Natural killer cell treated with Interleukin-12 subunit alpha and Interleukin-12 subunit beta and Interleukin-15 and Interleukin-18, amount 100 ng/mL, for 72 hours (primary cell): ENCODE results near the gene KCNQ1. TPM values are rescaled to one million over a fixed set of nuclear protein-coding genes. Genes with fewer than 3 reads are reported as not detected.
A peak's percentile ranks its signal among the peaks of the same experiment; 100 is the strongest.

Source experiments
- ATAC-seq, 2 donors: fragments of 150-1000 bp; cut with Tn5 transposase in 1 of 2; sonication (Bioruptor Pico), chemical (Tn5 transposase) in 1 of 2; 2 replicates each; pipeline ENCODE4 v1.10.0; 2021
- DNase-seq: peaks from one replicate; pipeline ENCODE4 v3.0.0; 2022; ENCODE audit warnings: low spot score
- H3K27ac Mint-ChIP-seq, 2 donors: 1 replicate in 1 of 2; 2 replicates in 1 of 2; pipeline ENCODE4 v1.8.0; 2022; ENCODE audit warnings: mixed read lengths in 2 of 2, mild to moderate bottlenecking in 1 of 2, moderate library complexity in 1 of 2
- H3K27me3 Mint-ChIP-seq, 2 donors: 1 replicate in 1 of 2; 2 replicates in 1 of 2; pipeline ENCODE4 v1.8.0; 2022; ENCODE audit warnings: mixed read lengths in 2 of 2
- H3K36me3 Mint-ChIP-seq: one replicate; pipeline ENCODE4 v1.8.0; 2022; ENCODE audit warnings: mixed read lengths
- H3K4me1 Mint-ChIP-seq, 2 donors: 1 replicate in 1 of 2; 2 replicates in 1 of 2; pipeline ENCODE4 v1.8.0; 2022; ENCODE audit warnings: low read depth in 2 of 2, mixed read lengths in 2 of 2, mild to moderate bottlenecking in 1 of 2
- H3K4me3 Mint-ChIP-seq: one replicate; pipeline ENCODE4 v1.8.0; 2022; ENCODE audit warnings: mixed read lengths
- H3K9me3 Mint-ChIP-seq: 2 replicates; pipeline ENCODE4 v1.8.0; 2022; ENCODE audit warnings: mixed read lengths
- total RNA-seq, 2 donors: library from RNA; stranded (reverse); gene quantifications; one replicate each; pipeline ENCODE4 v1.2.3, GENCODE V29; 2022

Gene KCNQ1
- total RNA-seq, 2 donors from 2014 or later = 0.19 to 1.4 TPM

GRCh38 chr11:2577031-2577990 lies 132.5 kb downstream of the KCNQ1 start:
- Mint-ChIP-seq H3K27me3 (no peaks in the 10 kb centered on the region), H3K27ac (no peak overlapping the region), H3K4me3 (no peak overlapping the region), H3K4me1 (no peaks in the 10 kb centered on the region), H3K9me3 (no peaks in the 10 kb centered on the region), H3K36me3 (no peaks in the 10 kb centered on the region)
- DNase-seq = peak; percentile 57
- no peak for ATAC-seq

- Mint-ChIP-seq H3K9me3 (no peaks in the 10 kb centered on the region), H3K4me1 (no peaks in the 10 kb centered on the region), H3K27me3 (no peaks in the 10 kb centered on the region), H3K27ac (no peak overlapping the region), H3K4me3 (no peak overlapping the region), H3K36me3 (no peaks in the 10 kb centered on the region)
- ATAC-seq (no peak), DNase-seq (peak; percentile 49)
Measured at GRCh38 chr11:2577991-2578928, 133.5 kb downstream of the KCNQ1 start.

DNA sequence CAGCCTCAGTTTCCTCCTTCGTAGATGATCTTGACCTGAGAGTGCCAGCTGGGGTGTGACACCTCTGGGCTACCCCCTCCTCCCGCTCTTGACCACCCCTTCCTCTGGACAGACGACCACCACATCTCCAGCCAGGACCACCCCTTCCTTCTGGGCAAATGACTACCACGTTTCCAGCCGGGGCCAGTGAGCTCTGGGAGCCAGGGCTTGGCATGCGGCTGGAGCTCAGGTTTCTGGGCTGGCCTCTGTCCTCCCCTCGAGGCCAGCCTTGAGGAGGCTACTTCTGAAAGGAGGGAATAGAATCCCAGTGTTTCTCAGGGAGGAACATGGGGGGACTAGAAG lies 134.1 kb downstream of the KCNQ1 start:
- Mint-ChIP-seq H3K4me1 (no peaks in the 10 kb centered on the region), H3K27ac (no peak overlapping the region), H3K36me3 (no peaks in the 10 kb centered on the region), H3K27me3 (no peaks in the 10 kb centered on the region), H3K9me3 (no peaks in the 10 kb centered on the region), H3K4me3 (no peak overlapping the region)
- no peak for ATAC-seq
- no peak for DNase-seq

GRCh38 chr11:2579315-2580060 lies 134.7 kb downstream of the KCNQ1 start:
- ATAC-seq (no peak), DNase-seq (peak; percentile 53)
- Mint-ChIP-seq H3K27ac (no peak overlapping the region), H3K4me1 (no peaks in the 10 kb centered on the region), H3K9me3 (no peaks in the 10 kb centered on the region), H3K4me3 (no peak overlapping the region), H3K36me3 (no peaks in the 10 kb centered on the region), H3K27me3 (no peaks in the 10 kb centered on the region)

GRCh38 chr11:2580061-2580421 lies 135.2 kb downstream of the KCNQ1 start:
- Mint-ChIP-seq H3K27ac (no peak overlapping the region), H3K9me3 (no peaks in the 10 kb centered on the region), H3K36me3 (no peaks in the 10 kb centered on the region), H3K4me3 (no peak overlapping the region), H3K4me1 (no peaks in the 10 kb centered on the region), H3K27me3 (no peaks in the 10 kb centered on the region)
- no peak for DNase-seq
- ATAC-seq = no peak

- H3K27ac Mint-ChIP-seq = no peak overlapping the region
- H3K36me3 Mint-ChIP-seq = no peaks in the 10 kb centered on the region
- no peaks in the 10 kb centered on the region for H3K27me3 Mint-ChIP-seq
- no peak for ATAC-seq
- H3K4me1 Mint-ChIP-seq = no peaks in the 10 kb centered on the region
- H3K4me3 Mint-ChIP-seq = no peak overlapping the region
- peak; percentile 53 for DNase-seq
- no peaks in the 10 kb centered on the region for H3K9me3 Mint-ChIP-seq
Measured at GRCh38 chr11:2580571-2581001, 135.8 kb downstream of the KCNQ1 start.

DNA sequence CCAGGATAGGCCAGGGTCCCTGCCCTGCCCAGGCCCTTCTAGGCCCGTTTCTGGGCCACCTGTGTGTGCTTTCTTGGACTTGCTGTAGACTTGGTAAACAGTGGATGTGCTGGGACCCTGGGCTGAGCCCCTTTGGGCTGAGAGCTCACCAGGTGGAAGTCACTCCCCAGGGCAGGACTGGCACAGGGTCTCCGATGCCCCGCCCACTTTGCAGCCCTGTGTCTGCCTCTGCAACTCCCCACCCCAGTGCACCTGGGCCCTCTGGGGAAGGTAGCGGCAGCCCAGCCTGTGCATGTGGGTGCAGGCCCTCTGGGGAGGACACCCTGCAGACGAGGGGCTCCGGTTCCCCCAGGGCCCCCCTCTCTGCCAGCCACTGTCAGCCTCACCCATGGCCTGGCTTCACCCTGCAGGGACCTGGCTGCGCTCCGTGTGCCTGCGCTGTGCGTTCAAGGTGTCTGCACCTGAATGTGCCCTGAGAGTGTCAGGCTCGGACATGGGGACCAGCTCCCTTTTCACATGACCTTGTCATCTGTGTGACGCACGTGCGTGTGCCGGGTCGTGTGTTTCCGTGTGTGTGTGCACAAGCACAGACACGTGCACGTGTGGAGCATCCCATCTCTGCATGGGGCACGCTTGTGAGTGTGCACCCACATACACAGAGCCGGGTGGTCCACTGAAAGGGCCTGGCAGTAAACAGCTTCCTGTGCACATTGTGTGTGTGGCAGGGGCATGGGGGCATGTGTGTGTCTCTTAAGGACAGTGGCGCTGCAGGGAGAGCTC lies 136.5 kb downstream of the KCNQ1 start:
- Mint-ChIP-seq H3K36me3 (no peaks in the 10 kb centered on the region), H3K27ac (no peak overlapping the region), H3K4me1 (no peaks in the 10 kb centered on the region), H3K27me3 (no peaks in the 10 kb centered on the region), H3K4me3 (no peak overlapping the region), H3K9me3 (no peaks in the 10 kb centered on the region)
- DNase-seq = peak; percentile 48
- no peak for ATAC-seq

- H3K27ac Mint-ChIP-seq = no peak overlapping the region
- no peaks in the 10 kb centered on the region for H3K4me1 Mint-ChIP-seq
- DNase-seq = peak; percentile 59
- no peaks in the 10 kb centered on the region for H3K9me3 Mint-ChIP-seq
- H3K27me3 Mint-ChIP-seq = no peaks in the 10 kb centered on the region
- H3K4me3 Mint-ChIP-seq = no peak overlapping the region
- H3K36me3 Mint-ChIP-seq = no peaks in the 10 kb centered on the region
- no peak for ATAC-seq
Measured at GRCh38 chr11:2581931-2582350, 137.1 kb downstream of the KCNQ1 start.

- Mint-ChIP-seq H3K27ac (no peak overlapping the region), H3K9me3 (no peaks in the 10 kb centered on the region)
Measured at GRCh38 chr11:2582351-2582945, 137.6 kb downstream of the KCNQ1 start.

GRCh38 chr11:2582946-2583604 lies 138.3 kb downstream of the KCNQ1 start:
- H3K4me3 Mint-ChIP-seq = no peak overlapping the region
- no peaks in the 10 kb centered on the region for H3K36me3 Mint-ChIP-seq
- H3K9me3 Mint-ChIP-seq = no peaks in the 10 kb centered on the region
- ATAC-seq = no peak
- no peak overlapping the region for H3K27ac Mint-ChIP-seq
- no peaks in the 10 kb centered on the region for H3K4me1 Mint-ChIP-seq
- no peaks in the 10 kb centered on the region for H3K27me3 Mint-ChIP-seq
- DNase-seq = peak; percentile 48

More at GRCh38 chr11:2582351-2582945, 137.6 kb downstream of the KCNQ1 start:
- H3K4me3 Mint-ChIP-seq = no peak overlapping the region
- DNase-seq (peak; percentile 39), ATAC-seq (no peak)
- H3K27me3 Mint-ChIP-seq = no peaks in the 10 kb centered on the region
- no peaks in the 10 kb centered on the region for H3K36me3 Mint-ChIP-seq
- H3K4me1 Mint-ChIP-seq = no peaks in the 10 kb centered on the region

GRCh38 chr11:2583605-2583958 lies 138.8 kb downstream of the KCNQ1 start:
- H3K4me1 Mint-ChIP-seq = no peaks in the 10 kb centered on the region
- H3K4me3 Mint-ChIP-seq = no peak overlapping the region
- H3K36me3 Mint-ChIP-seq = no peaks in the 10 kb centered on the region
- no peaks in the 10 kb centered on the region for H3K27me3 Mint-ChIP-seq
- H3K9me3 Mint-ChIP-seq = no peaks in the 10 kb centered on the region
- DNase-seq = peak; percentile 57
- no peak overlapping the region for H3K27ac Mint-ChIP-seq
- no peak for ATAC-seq

GRCh38 chr11:2584434-2584811 lies 139.6 kb downstream of the KCNQ1 start:
- H3K9me3 Mint-ChIP-seq = no peaks in the 10 kb centered on the region
- ATAC-seq = no peak
- H3K36me3 Mint-ChIP-seq = no peaks in the 10 kb centered on the region

More at GRCh38 chr11:2584434-2584811, 139.6 kb downstream of the KCNQ1 start:
- no peak for DNase-seq
- H3K4me1 Mint-ChIP-seq = no peaks in the 10 kb centered on the region
- no peak overlapping the region for H3K27ac Mint-ChIP-seq
- H3K4me3 Mint-ChIP-seq = no peak overlapping the region
- no peaks in the 10 kb centered on the region for H3K27me3 Mint-ChIP-seq
